ENCODE data around the gene PHF12.

PHF12 gene

GRCh38 chr17:28867276-28867675 lies 84.0 kb downstream of the PHF12 start:
- no peak for ATAC-seq
- TF ChIP-seq ZNF565 (CRISPR knock-in tag; conservative IDR thresholded peaks at IDR 0.05; ENCODE audit: low read depth) = no peak
- TF ChIP-seq ZNF70 (CRISPR knock-in tag; IDR thresholded peaks at IDR 0.05) = no peak
- TF ChIP-seq ARNTL (CRISPR knock-in tag; IDR thresholded peaks at IDR 0.05; ENCODE audit: borderline replicate concordance, low read depth) = no peak
- TF ChIP-seq CSDC2 (CRISPR knock-in tag; IDR thresholded peaks at IDR 0.05) = no peak
- TF ChIP-seq ZFP30 (CRISPR knock-in tag; IDR thresholded peaks at IDR 0.05) = no peak
- no peak for TF ChIP-seq ZC3H10 (CRISPR knock-in tag; IDR thresholded peaks at IDR 0.05)
- TF ChIP-seq BACH2 (CRISPR knock-in tag; IDR thresholded peaks at IDR 0.05; ENCODE audit: borderline replicate concordance) = no peak

GRCh38 chr17:28865946-28866752 lies 85.2 kb downstream of the PHF12 start:
- no peak for ATAC-seq
- TF ChIP-seq ZNF8 (CRISPR knock-in tag; IDR thresholded peaks at IDR 0.05) = no peak
- TF ChIP-seq ZC3H10 (CRISPR knock-in tag; IDR thresholded peaks at IDR 0.05) = no peak
- no peak for TF ChIP-seq BACH2 (CRISPR knock-in tag; IDR thresholded peaks at IDR 0.05; ENCODE audit: borderline replicate concordance)
- no peak for TF ChIP-seq CSRNP3 (CRISPR knock-in tag; IDR thresholded peaks at IDR 0.05)
- no peak for TF ChIP-seq PPARA (CRISPR knock-in tag; IDR thresholded peaks at IDR 0.05; ENCODE audit: borderline replicate concordance)

GRCh38 chr17:28864991-28865849 lies 86.1 kb downstream of the PHF12 start:
- no peak for ATAC-seq
- TF ChIP-seq CREB5 (CRISPR knock-in tag; IDR thresholded peaks at IDR 0.05; ENCODE audit: low read depth) (no peak), ZFP30 (CRISPR knock-in tag; IDR thresholded peaks at IDR 0.05) (no peak), ZNF70 (CRISPR knock-in tag; IDR thresholded peaks at IDR 0.05) (no peak), RARB (CRISPR knock-in tag; IDR thresholded peaks at IDR 0.05) (no peak), SNAI2 (CRISPR knock-in tag; IDR thresholded peaks at IDR 0.05) (no peak), BACH2 (CRISPR knock-in tag; IDR thresholded peaks at IDR 0.05; ENCODE audit: borderline replicate concordance) (no peak), TSHZ2 (CRISPR knock-in tag; IDR thresholded peaks at IDR 0.05) (no peak), OSR1 (CRISPR knock-in tag; IDR thresholded peaks at IDR 0.05) (no peak), TCF4 (CRISPR knock-in tag; IDR thresholded peaks at IDR 0.05; ENCODE audit: borderline replicate concordance) (no peak), ZC3H10 (CRISPR knock-in tag; IDR thresholded peaks at IDR 0.05) (no peak), CSRNP3 (CRISPR knock-in tag; IDR thresholded peaks at IDR 0.05) (no peak)

- TF ChIP-seq TSHZ2 (CRISPR knock-in tag; IDR thresholded peaks at IDR 0.05) (no peak), ARNTL (CRISPR knock-in tag; IDR thresholded peaks at IDR 0.05; ENCODE audit: borderline replicate concordance, low read depth) (no peak), CREB5 (CRISPR knock-in tag; IDR thresholded peaks at IDR 0.05; ENCODE audit: low read depth) (no peak), PATZ1 (CRISPR knock-in tag; IDR thresholded peaks at IDR 0.05; ENCODE audit: borderline replicate concordance) (no peak), ZNF8 (CRISPR knock-in tag; IDR thresholded peaks at IDR 0.05) (no peak), BACH2 (CRISPR knock-in tag; IDR thresholded peaks at IDR 0.05; ENCODE audit: borderline replicate concordance) (no peak), CSDC2 (CRISPR knock-in tag; IDR thresholded peaks at IDR 0.05) (no peak)
- no peak for ATAC-seq
Observed at GRCh38 chr17:28863953-28864352, 87.4 kb downstream of the PHF12 start.
